AG08395 (cell line): ENCODE results near the gene CEP104.

ENCODE experiments used
- DNase-seq: peaks from one replicate; pipeline ENCODE4 v3.0.0; 2012; ENCODE audit warnings: mixed read lengths, low spot score

CEP104 gene

DNA sequence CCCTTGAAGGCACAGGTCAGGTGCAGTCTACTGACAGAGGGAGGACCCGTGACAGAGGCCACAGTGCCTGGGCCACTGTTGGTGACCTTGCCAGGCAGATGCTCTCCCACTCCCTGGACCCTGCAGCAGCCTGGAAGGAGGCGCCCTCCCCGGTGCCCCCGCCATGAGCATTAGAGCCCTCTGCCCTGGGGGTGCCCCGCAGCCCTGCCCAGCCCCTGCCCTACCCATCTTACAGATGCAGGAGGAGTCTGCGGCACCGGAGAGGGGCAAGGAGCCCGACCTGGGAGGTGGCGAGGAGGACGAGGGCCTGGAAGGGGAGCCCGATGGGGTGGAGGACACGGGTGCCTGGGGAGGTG, 94.2 kb downstream of the CEP104 start:
- DNase-seq = no peak

DNA sequence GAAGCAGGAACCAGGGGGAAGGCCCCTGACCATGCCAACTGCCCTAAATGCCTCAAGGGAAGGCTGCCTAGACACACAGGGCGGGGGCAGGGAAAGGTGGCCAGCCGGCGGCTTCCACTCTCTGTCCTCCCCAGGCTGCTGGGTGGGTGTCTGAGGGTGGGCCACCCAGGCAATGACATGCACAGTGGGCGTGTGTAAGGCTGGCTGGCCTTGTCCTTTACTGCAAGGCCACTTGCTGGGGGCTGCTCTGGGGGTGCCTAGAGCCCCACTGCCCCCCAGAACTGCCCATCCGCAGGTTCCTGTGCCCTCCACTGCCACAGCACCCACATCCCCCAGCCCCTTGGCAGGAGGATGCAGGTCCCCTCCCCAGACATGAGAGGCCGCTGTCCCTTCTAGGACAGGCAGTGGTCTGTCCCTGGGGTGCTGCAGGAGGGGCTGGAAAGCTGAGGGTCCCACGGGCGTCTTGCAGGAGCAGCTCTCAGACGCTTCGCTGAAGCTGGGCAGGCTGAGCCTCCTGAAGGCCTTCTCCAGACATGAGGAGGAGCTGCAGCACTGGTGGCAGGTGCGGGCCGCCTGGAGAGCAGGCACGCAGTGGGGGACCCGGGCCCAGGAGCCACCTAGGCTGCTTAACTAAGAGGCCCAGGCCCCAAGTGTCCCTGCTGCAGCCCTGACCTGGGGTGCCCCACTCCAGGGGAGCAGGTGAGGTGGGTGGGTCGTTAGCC, 94.7 kb downstream of the CEP104 start:
- DNase-seq = no peak
